H9 (cell line): Measurements from ENCODE around the gene LTV1. TPM values are rescaled to one million over a fixed set of nuclear protein-coding genes. Genes with fewer than 3 reads are reported as not detected.

Source experiments
- DNase-seq: peaks from one replicate; pipeline ENCODE4 v3.0.0-alpha.2; 2017
- H2AFZ ChIP-seq: one replicate; pipeline ENCODE4 v1.6.1; 2013; ENCODE audit warnings: mild to moderate bottlenecking, low read length, control low read depth, moderate library complexity
- H2AK5ac ChIP-seq: 2 replicates; pipeline ENCODE4 v1.6.1; 2013; ENCODE audit warnings: low read length, control low read depth, mixed read lengths; ENCODE audit not compliant: insufficient read length
- H2BK120ac ChIP-seq: one replicate; pipeline ENCODE4 v1.6.1; 2013; ENCODE audit warnings: low read depth, mild to moderate bottlenecking, low read length, control low read depth, inconsistent platforms; ENCODE audit not compliant: poor library complexity, severe bottlenecking
- H2BK12ac ChIP-seq: 2 replicates; pipeline ENCODE4 v1.6.1; 2013; ENCODE audit warnings: low read length, control low read depth, mixed read lengths, low read depth; ENCODE audit not compliant: insufficient read length
- H2BK15ac ChIP-seq: 2 replicates; pipeline ENCODE4 v1.6.1; 2013; ENCODE audit warnings: low read depth, low read length, control low read depth
- H2BK20ac ChIP-seq: one replicate; pipeline ENCODE4 v1.6.1; 2013; ENCODE audit warnings: low read depth, mild to moderate bottlenecking, low read length, control low read depth, inconsistent platforms; ENCODE audit not compliant: poor library complexity, severe bottlenecking
- H2BK5ac ChIP-seq: 2 replicates; pipeline ENCODE4 v1.6.1; 2013; ENCODE audit warnings: low read length, control low read depth, mixed read lengths; ENCODE audit not compliant: insufficient read length
- H3K14ac ChIP-seq: 2 replicates; pipeline ENCODE4 v1.6.1; 2013; ENCODE audit warnings: low read length, control low read depth; ENCODE audit not compliant: insufficient read depth
- H3K18ac ChIP-seq: 2 replicates; pipeline ENCODE4 v1.6.1; 2013; ENCODE audit warnings: low read depth, mild to moderate bottlenecking, mixed read lengths, low read length, control low read depth; ENCODE audit not compliant: insufficient read length
- H3K23ac ChIP-seq: 2 replicates; pipeline ENCODE4 v1.6.1; 2013; ENCODE audit warnings: low read length, control low read depth, mixed read lengths, low read depth; ENCODE audit not compliant: insufficient read length
- H3K23me2 ChIP-seq: 2 replicates; pipeline ENCODE4 v1.6.1; 2013; ENCODE audit warnings: low read depth, mild to moderate bottlenecking, mixed read lengths, low read length, control low read depth; ENCODE audit not compliant: insufficient read length, poor library complexity, severe bottlenecking
- H3K27ac ChIP-seq: 2 replicates; pipeline ENCODE4 v1.5.1; 2013; ENCODE audit warnings: low read length, control low read depth, mixed read lengths, low read depth; ENCODE audit not compliant: insufficient read length
- H3K27me3 ChIP-seq: 2 replicates; pipeline ENCODE4 v1.6.1; 2013; ENCODE audit warnings: low read length, control low read depth, inconsistent platforms; ENCODE audit not compliant: insufficient read depth
- H3K4ac ChIP-seq: 2 replicates; pipeline ENCODE4 v1.6.1; 2013; ENCODE audit warnings: low read depth, mild to moderate bottlenecking, control low read depth, inconsistent platforms, low read length, moderate library complexity
- H3K4me1 ChIP-seq: 2 replicates; pipeline ENCODE4 v1.6.1; 2013; ENCODE audit warnings: low read length, control low read depth, inconsistent platforms; ENCODE audit not compliant: insufficient read depth
- H3K4me2 ChIP-seq: 2 replicates; pipeline ENCODE4 v1.6.1; 2013; ENCODE audit warnings: low read length, control low read depth, mixed read lengths; ENCODE audit not compliant: insufficient read length, insufficient read depth
- H3K56ac ChIP-seq: 2 replicates; pipeline ENCODE4 v1.6.1; 2013; ENCODE audit warnings: low read depth, mild to moderate bottlenecking, mixed read lengths, low read length, control low read depth; ENCODE audit not compliant: insufficient read length
- H3K79me1 ChIP-seq: 2 replicates; pipeline ENCODE4 v1.6.1; 2013; ENCODE audit warnings: low read depth, mild to moderate bottlenecking, moderate library complexity, low read length, control low read depth, inconsistent platforms; ENCODE audit not compliant: insufficient read depth, poor library complexity, severe bottlenecking
- H3K79me2 ChIP-seq: 2 replicates; pipeline ENCODE4 v1.6.1; 2013; ENCODE audit warnings: low read length, control low read depth, inconsistent platforms; ENCODE audit not compliant: insufficient read depth
- H3K9ac ChIP-seq: 2 replicates; pipeline ENCODE4 v1.6.1; 2013; ENCODE audit warnings: low read length, control low read depth, mixed read lengths; ENCODE audit not compliant: insufficient read length; ENCODE audit errors: extremely low read depth
- H3K9me3 ChIP-seq: one replicate; pipeline ENCODE4 v1.6.1; 2013; ENCODE audit warnings: low read depth, low read length, inconsistent platforms; ENCODE audit not compliant: control insufficient read depth
- H3T11ph ChIP-seq: one replicate; pipeline ENCODE4 v1.6.1; 2013; ENCODE audit warnings: mild to moderate bottlenecking, low read length, control low read depth, inconsistent platforms
- H4K20me1 ChIP-seq: one replicate; pipeline ENCODE4 v1.6.1; 2013; ENCODE audit not compliant: control insufficient read depth, insufficient read length, insufficient read depth
- H4K5ac ChIP-seq: 2 replicates; pipeline ENCODE4 v1.6.1; 2013; ENCODE audit warnings: low read depth, mild to moderate bottlenecking, mixed read lengths, low read length, control low read depth; ENCODE audit not compliant: insufficient read length
- H4K8ac ChIP-seq: replicated peaks from 2 replicates; pipeline ENCODE4 v1.6.1; 2013; ENCODE audit warnings: low read length, control low read depth, mixed read lengths, low read depth; ENCODE audit not compliant: insufficient read length
- H4K91ac ChIP-seq: 2 replicates; pipeline ENCODE4 v1.6.1; 2013; ENCODE audit warnings: low read depth, mild to moderate bottlenecking, moderate library complexity, mixed read lengths, low read length, control low read depth; ENCODE audit not compliant: insufficient read length
- H3K27ac Mint-ChIP-seq, 3 experiments: 2 replicates in 2 of 3; 3 replicates in 1 of 3; pipeline ENCODE4 v1.8.0; 2020 to 2021; ENCODE audit warnings: mixed read lengths in 3 of 3, mild to moderate bottlenecking in 1 of 3, moderate library complexity in 1 of 3
- H3K27me3 Mint-ChIP-seq: 2 replicates; pipeline ENCODE4 v1.8.0; 2021; ENCODE audit warnings: low read depth, mild to moderate bottlenecking, moderate library complexity, mixed read lengths
- H3K36me3 Mint-ChIP-seq, 3 experiments: 2 replicates in 2 of 3; 3 replicates in 1 of 3; pipeline ENCODE4 v1.8.0; 2020 to 2021; ENCODE audit warnings: low read depth in 3 of 3, mixed read lengths in 3 of 3; ENCODE audit not compliant: insufficient read depth in 1 of 3
- H3K4me1 Mint-ChIP-seq, 2 experiments: 2 replicates each; pipeline ENCODE4 v1.8.0; 2020; ENCODE audit warnings: mixed read lengths in 2 of 2
- H3K4me3 Mint-ChIP-seq, 2 experiments: 2 replicates in 1 of 2; 3 replicates in 1 of 2; pipeline ENCODE4 v1.8.0; 2020 to 2021; ENCODE audit warnings: mild to moderate bottlenecking in 2 of 2, mixed read lengths in 2 of 2, moderate library complexity in 1 of 2
- H3K9me3 Mint-ChIP-seq, 2 experiments: 2 replicates in 1 of 2; 3 replicates in 1 of 2; pipeline ENCODE4 v1.8.0; 2020; ENCODE audit warnings: mild to moderate bottlenecking in 2 of 2, mixed read lengths in 2 of 2, moderate library complexity in 1 of 2
- CTCF ChIP-seq: fragments of 200-600 bp; sonication (generic); conservative IDR thresholded peaks from 3 replicates; pipeline ENCODE4 v1.8.0; 2021; ENCODE audit warnings: antibody characterized with exemption, mild to moderate bottlenecking
- WGBS: extraction: QIAGEN DNeasy Blood & Tissue Kit; methylation state at CpG from one replicate; pipeline ENCODE4 v1.1.7; 2013; ENCODE audit warnings: missing lambda C conversion rate, low lambda C conversion rate, mixed read lengths; ENCODE audit not compliant: insufficient read length; ENCODE audit errors: extremely low coverage; 5-methylcytosine and 5-hydroxymethylcytosine counted together
- total RNA-seq: library from RNA; stranded (reverse); gene quantifications from 2 replicates; pipeline ENCODE4 v1.2.1, GENCODE V29; 2021

Gene LTV1
- total RNA-seq, 1 experiment from 2014 or later: 62.9 TPM

- no peak overlapping the region for H2BK5ac ChIP-seq
- no peaks in the 10 kb centered on the region; a peak in 1 of 5 replicates for H3K9me3 Mint-ChIP-seq
- H4K8ac ChIP-seq: no peak overlapping the region
- H3K23ac ChIP-seq: no peak overlapping the region
- no peak overlapping the region for H3K56ac ChIP-seq
- no peak overlapping the region for H3K18ac ChIP-seq
- no peaks in the 10 kb centered on the region for H3K4me1 ChIP-seq
- H3K4ac ChIP-seq: no peak overlapping the region
- H3K4me2 ChIP-seq: no peak overlapping the region
- TF ChIP-seq CTCF: no peak
- H3K23me2 ChIP-seq: no peaks in the 10 kb centered on the region
- H2AFZ ChIP-seq: no peak overlapping the region
- no peak overlapping the region for H2BK20ac ChIP-seq
- H3K27me3 Mint-ChIP-seq: no peaks in the 10 kb centered on the region
- no peaks in the 10 kb centered on the region for H3K79me2 ChIP-seq
- no peaks in the 10 kb centered on the region for H3K79me1 ChIP-seq
- H3K36me3 Mint-ChIP-seq: peaks cover 59 to 98% (median 92%) of the 10 kb centered on the region in 3 experiments
- H4K20me1 ChIP-seq: no peaks in the 10 kb centered on the region
- H3K27ac ChIP-seq: no peak overlapping the region
- H3K9ac ChIP-seq: no peak overlapping the region
- H3K14ac ChIP-seq: no peak overlapping the region
- H3K4me3 Mint-ChIP-seq: no peak overlapping the region
- H3T11ph ChIP-seq: no peak overlapping the region
- no CpG with 5 or more reads among the region's 5 CpGs for WGBS
- H3K9me3 ChIP-seq: no peaks in the 10 kb centered on the region
- no peak overlapping the region for H2AK5ac ChIP-seq
- H3K27ac Mint-ChIP-seq: no peak overlapping the region
- no peak for DNase-seq
- no peak overlapping the region for H4K91ac ChIP-seq
- H2BK120ac ChIP-seq: no peak overlapping the region
- H3K27me3 ChIP-seq: no peaks in the 10 kb centered on the region
- no peak overlapping the region for H4K5ac ChIP-seq
- H2BK15ac ChIP-seq: no peak overlapping the region
- no peak overlapping the region for H2BK12ac ChIP-seq
- peaks cover 15 to 16% of the 10 kb centered on the region in 2 experiments for H3K4me1 Mint-ChIP-seq
Measured at GRCh38 chr6:143857651-143858050, 14.5 kb downstream of the LTV1 start.
